ENCODE results near the gene MBNL1. TPM values are rescaled to one million over a fixed set of nuclear protein-coding genes. Genes with fewer than 3 reads are reported as not detected.

Gene MBNL1
- total and polyA plus RNA-seq, 2 of the 4 experiments (the other 2 are of a cell fraction) = 127 to 664 TPM

DNA sequence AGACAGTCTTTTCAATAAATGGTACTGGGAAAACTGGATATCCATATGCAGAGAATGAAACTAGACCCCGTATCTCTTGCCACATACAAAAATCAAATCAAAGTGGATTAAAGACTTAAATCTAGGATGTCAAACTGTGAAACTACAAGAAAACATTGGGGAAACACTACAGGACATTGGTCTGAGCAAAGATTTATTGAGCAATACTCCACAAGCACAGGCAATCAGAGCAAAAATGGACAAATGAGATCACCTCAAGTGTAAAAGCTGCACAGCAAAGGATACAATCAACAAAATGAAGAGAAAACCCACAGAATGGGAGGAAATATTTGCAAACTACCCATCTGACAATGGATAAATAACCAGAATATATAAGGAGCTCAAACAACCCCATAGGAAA, 38.4 kb upstream of the MBNL1 start:
- Histone ChIP-seq H2BK5ac (ENCODE audit: low read depth, low read length, poor library complexity, severe bottlenecking) (no peak overlapping the region), H3K4me2 (ENCODE audit: low read depth, low read length) (no peak overlapping the region), H3K9me3 (ENCODE audit: control insufficient read depth, insufficient read depth, low read length) (no peaks in the 10 kb centered on the region), H3K14ac (replicated peaks; ENCODE audit: low read depth, low read length) (no peak overlapping the region), H4K5ac (ENCODE audit: low read depth, low read length) (no peak overlapping the region), H2AK5ac (ENCODE audit: low read depth, low read length) (no peak overlapping the region), H4K8ac (ENCODE audit: low read depth in 2 of 2, low read length in 2 of 2) (no peak overlapping the region), H3K4ac (ENCODE audit: low read depth, low read length) (no peak overlapping the region), H3K9me1 (ENCODE audit: insufficient read depth, low read length) (no peaks in the 10 kb centered on the region), H3K27ac (ENCODE audit: insufficient read depth, low read length) (no peak overlapping the region), H4K91ac (ENCODE audit: insufficient read depth, low read depth, low read length) (no peak overlapping the region), H3K9ac (ENCODE audit: low read depth, low read length) (no peak overlapping the region), H3K36me3 (ENCODE audit: control insufficient read depth, insufficient read depth, low read length) (no peaks in the 10 kb centered on the region), H3K23ac (ENCODE audit: low read depth, low read length) (no peak overlapping the region), H3K79me1 (ENCODE audit: low read depth in 1 of 2, low read length in 2 of 2) (no peaks in the 10 kb centered on the region), H3K4me1 (ENCODE audit: control insufficient read depth, insufficient read depth, low read length) (0 out of 2 replicates have a peak, but pooled peaks cover 2% of the 10 kb centered on the region), H3K18ac (ENCODE audit: low read depth, low read length) (no peak overlapping the region), H2BK15ac (ENCODE audit: low read depth, low read length) (no peak overlapping the region), H2AK9ac (replicated peaks; ENCODE audit: low read depth, low read length, poor library complexity) (no peak overlapping the region), H2AFZ (replicated peaks; ENCODE audit: low read length, poor library complexity) (no peak overlapping the region), H2BK20ac (ENCODE audit: low read depth, low read length) (no peak overlapping the region), H3K27me3 (ENCODE audit: control insufficient read depth, insufficient read depth, low read length) (no peaks in the 10 kb centered on the region), H4K20me1 (ENCODE audit: insufficient read depth, low read length) (no peaks in the 10 kb centered on the region), H2BK120ac (ENCODE audit: low read depth, low read length) (no peak overlapping the region), H3K4me3 (ENCODE audit: insufficient read depth, low read depth, low read length) (no peak overlapping the region), H3K56ac (ENCODE audit: extremely low read depth, insufficient read depth, low read length) (no peak overlapping the region)
- dilution Hi-C loops (cut with HindIII; ENCODE audit: low sequenced_read_pairs, unreplicated experiment) = no loop called here
- TF ChIP-seq MAZ (IDR thresholded peaks at IDR 0.05; ENCODE audit: borderline replicate concordance, low read depth, low read length) (no peak), CEBPB (IDR thresholded peaks at IDR 0.05; ENCODE audit: low read depth, low read length) (peak; percentile 49), MXI1 (IDR thresholded peaks at IDR 0.05; ENCODE audit: borderline replicate concordance, low read depth, low read length) (no peak)
- in situ Hi-C loops (cut with MboI; ENCODE audit: low sequenced_read_pairs) = no loop called here
- intact Hi-C loops (cut with micrococcal nuclease) = no loop called here
- WGBS, 2 experiments (ENCODE audit: extremely low coverage in 2 of 2, insufficient read length in 1 of 2) = no CpG with 5 or more reads among the region's 1 CpG
- no TSS peak for BruUV-seq (replicated peaks)
- DNase-seq = no peak
- ChIA-PET CTCF (no interaction called here), POLR2A (ENCODE audit: unreplicated experiment) (no interaction called here)
- no peak for ATAC-seq (ENCODE audit: low read depth)
